Loucy (cell line): ENCODE measurements around the gene NDP.

Source experiments
- EZH2phosphoT487 ChIP-seq: fragments of 200-600 bp; IDR thresholded peaks from 2 replicates; pipeline ENCODE4 v1.6.1; 2018; ENCODE audit warnings: antibody characterized with exemption, mild to moderate bottlenecking, moderate library complexity, borderline replicate concordance
- TF ChIP-seq, protein P1 (sequence below): fragments of 200-600 bp; sonication (generic); conservative IDR thresholded peaks from 2 replicates; pipeline ENCODE4 v1.5.1; 2014; ENCODE audit warnings: mild to moderate bottlenecking, antibody characterized with exemption, low read length

DNA sequence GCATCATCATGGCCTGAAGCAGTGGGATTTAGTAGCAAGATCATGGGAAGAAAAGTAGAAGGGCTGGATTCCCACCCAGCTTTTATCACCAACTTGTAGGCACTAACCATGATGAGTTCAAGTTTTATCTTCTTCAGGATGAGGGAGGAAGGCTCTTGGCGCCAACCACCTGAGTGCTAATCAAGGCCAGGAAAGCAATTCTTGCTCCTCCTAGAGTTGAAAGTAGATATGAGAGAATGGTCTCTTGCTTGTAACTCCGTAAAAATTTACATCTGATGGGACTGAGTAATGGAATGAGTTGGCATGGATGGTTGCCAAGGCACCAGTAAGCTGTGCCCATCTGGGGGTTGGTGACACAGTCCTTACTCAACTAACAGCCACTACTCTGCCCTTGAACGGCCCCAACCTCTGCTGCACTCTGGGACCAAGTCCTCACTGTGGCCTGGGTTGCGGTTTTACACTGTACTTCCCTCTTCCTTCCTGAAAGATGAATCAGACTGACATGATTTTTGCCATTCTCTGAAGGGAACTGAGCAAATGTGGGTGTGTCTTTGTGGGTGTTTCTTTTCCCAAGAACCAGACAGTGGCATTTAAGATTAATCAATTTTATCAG, 39.4 kb upstream of the NDP start:
- TF ChIP-seq, protein P1, sequence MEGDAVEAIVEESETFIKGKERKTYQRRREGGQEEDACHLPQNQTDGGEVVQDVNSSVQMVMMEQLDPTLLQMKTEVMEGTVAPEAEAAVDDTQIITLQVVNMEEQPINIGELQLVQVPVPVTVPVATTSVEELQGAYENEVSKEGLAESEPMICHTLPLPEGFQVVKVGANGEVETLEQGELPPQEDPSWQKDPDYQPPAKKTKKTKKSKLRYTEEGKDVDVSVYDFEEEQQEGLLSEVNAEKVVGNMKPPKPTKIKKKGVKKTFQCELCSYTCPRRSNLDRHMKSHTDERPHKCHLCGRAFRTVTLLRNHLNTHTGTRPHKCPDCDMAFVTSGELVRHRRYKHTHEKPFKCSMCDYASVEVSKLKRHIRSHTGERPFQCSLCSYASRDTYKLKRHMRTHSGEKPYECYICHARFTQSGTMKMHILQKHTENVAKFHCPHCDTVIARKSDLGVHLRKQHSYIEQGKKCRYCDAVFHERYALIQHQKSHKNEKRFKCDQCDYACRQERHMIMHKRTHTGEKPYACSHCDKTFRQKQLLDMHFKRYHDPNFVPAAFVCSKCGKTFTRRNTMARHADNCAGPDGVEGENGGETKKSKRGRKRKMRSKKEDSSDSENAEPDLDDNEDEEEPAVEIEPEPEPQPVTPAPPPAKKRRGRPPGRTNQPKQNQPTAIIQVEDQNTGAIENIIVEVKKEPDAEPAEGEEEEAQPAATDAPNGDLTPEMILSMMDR, result 0 out of 2 replicates have a peak, but pooled peaks have one; percentile 8
- TF ChIP-seq EZH2phosphoT487, result no peak
